MG63 (cell line): ENCODE measurements around the gene BLM. TPM values are rescaled to one million over a fixed set of nuclear protein-coding genes. Genes with fewer than 3 reads are reported as not detected.
A peak's percentile ranks its signal among the peaks of the same experiment; 100 is the strongest.
"Not testable (repeated sequence)": the region's sequence is repeated elsewhere in the genome, so short reads cannot be mapped to it uniquely, and the experiment has no call there.

Source experiments
- DNase-seq: peaks from one replicate; pipeline ENCODE4 v3.0.0-alpha.2; 2020
- H3K27me3 ChIP-seq: fragments of 250-450 bp; sonication (Bioruptor Pico); 2 replicates; pipeline ENCODE4 v1.5.1; 2020; ENCODE audit warnings: mild to moderate bottlenecking, moderate library complexity
- H3K36me3 ChIP-seq: fragments of 250-450 bp; sonication (Bioruptor Pico); 2 replicates; pipeline ENCODE4 v1.5.1; 2020; ENCODE audit warnings: mild to moderate bottlenecking, moderate library complexity
- H3K4me3 ChIP-seq: fragments of 250-450 bp; sonication (Bioruptor Pico); 2 replicates; pipeline ENCODE4 v1.5.1; 2020; ENCODE audit warnings: mild to moderate bottlenecking, moderate library complexity
- H3K9me3 ChIP-seq: fragments of 250-450 bp; sonication (Bioruptor Pico); 2 replicates; pipeline ENCODE4 v1.5.1; 2020; ENCODE audit warnings: mild to moderate bottlenecking, moderate library complexity
- total RNA-seq: library from RNA; depleted of rRNA; stranded (reverse); fragments of >200 nt; shearing (Covaris generic); gene quantifications from 2 replicates; pipeline ENCODE4 v1.2.3, GENCODE V29; 2014; ENCODE audit warnings: low replicate concordance; rRNA removed

BLM gene
- 11.3 and 26.4 TPM in 2 replicates for total RNA-seq

- no peaks in the 10 kb centered on the region for H3K27me3 ChIP-seq
- H3K36me3 ChIP-seq: peaks cover 3% of the 10 kb centered on the region; the same call in 1 of the 2 replicates
- H3K4me3 ChIP-seq: peak within 1 kb of the TSS; percentile 83
- peak; percentile 97 for DNase-seq
- H3K9me3 ChIP-seq: peaks cover 5% of the 10 kb centered on the region
Measured at GRCh38 chr15:90716976-90717821, at the start of gene BLM. TSS of gene BLM (plus strand) at chr15:90717346. CDS start at chr15:90747393, 30,047 bp downstream.

GRCh38 chr15:90667755-90668345, 49.3 kb upstream of the BLM start:
- H3K36me3 ChIP-seq, DNase-seq, H3K4me3 ChIP-seq: not testable (repeated sequence)

GRCh38 chr15:90670631-90671030, 46.5 kb upstream of the BLM start:
- not testable (repeated sequence) for DNase-seq, H3K9me3 ChIP-seq, H3K4me3 ChIP-seq, H3K36me3 ChIP-seq, H3K27me3 ChIP-seq

More at GRCh38 chr15:90667755-90668345, 49.3 kb upstream of the BLM start:
- not testable (repeated sequence) for H3K9me3 ChIP-seq, H3K27me3 ChIP-seq

GRCh38 chr15:90671216-90671615, 45.9 kb upstream of the BLM start:
- H3K9me3 ChIP-seq: peaks cover 1% of the 10 kb centered on the region; the same call in 1 of the 2 replicates
- no peaks in the 10 kb centered on the region for H3K36me3 ChIP-seq
- no peak for DNase-seq
- no peaks in the 10 kb centered on the region for H3K27me3 ChIP-seq
- no peak overlapping the region for H3K4me3 ChIP-seq

GRCh38 chr15:90673357-90673756, 43.8 kb upstream of the BLM start:
- H3K36me3 ChIP-seq, H3K4me3 ChIP-seq, H3K27me3 ChIP-seq, DNase-seq: not testable (repeated sequence)
- peaks cover 11% of the 10 kb centered on the region for H3K9me3 ChIP-seq

GRCh38 chr15:90674476-90674875, 42.7 kb upstream of the BLM start:
- Histone ChIP-seq H3K36me3 (no peaks in the 10 kb centered on the region), H3K9me3 (peaks cover 11% of the 10 kb centered on the region), H3K4me3 (no peak overlapping the region), H3K27me3 (no peaks in the 10 kb centered on the region)
- no peak for DNase-seq

- Histone ChIP-seq H3K27me3 (no peaks in the 10 kb centered on the region), H3K4me3 (no peak overlapping the region), H3K36me3 (no peaks in the 10 kb centered on the region), H3K9me3 (peaks cover 11% of the 10 kb centered on the region)
- DNase-seq: no peak
Measured at GRCh38 chr15:90675464-90675863, 41.7 kb upstream of the BLM start.

GRCh38 chr15:90677807-90678790, 39.0 kb upstream of the BLM start:
- peaks cover 5% of the 10 kb centered on the region; the same call in 1 of the 2 replicates for H3K36me3 ChIP-seq
- no peaks in the 10 kb centered on the region for H3K27me3 ChIP-seq
- H3K9me3 ChIP-seq: peaks cover 11% of the 10 kb centered on the region
- H3K4me3 ChIP-seq: no peak overlapping the region
- no peak for DNase-seq

- Histone ChIP-seq H3K9me3 (peaks cover 11% of the 10 kb centered on the region), H3K27me3 (no peaks in the 10 kb centered on the region), H3K4me3 (no peak overlapping the region), H3K36me3 (peaks cover 5% of the 10 kb centered on the region; the same call in 1 of the 2 replicates)
- DNase-seq: no peak
Measured at GRCh38 chr15:90679959-90680358, 37.2 kb upstream of the BLM start.

- H3K36me3 ChIP-seq: peaks cover 5% of the 10 kb centered on the region; the same call in 1 of the 2 replicates
- H3K4me3 ChIP-seq: no peak overlapping the region
- H3K27me3 ChIP-seq: no peaks in the 10 kb centered on the region
- DNase-seq: peak; percentile 80
- peaks cover 11% of the 10 kb centered on the region for H3K9me3 ChIP-seq
Measured at GRCh38 chr15:90680371-90680935, 36.7 kb upstream of the BLM start.

GRCh38 chr15:90681056-90681455, 36.1 kb upstream of the BLM start:
- Histone ChIP-seq H3K36me3 (peaks cover 5% of the 10 kb centered on the region; the same call in 1 of the 2 replicates), H3K4me3 (no peak overlapping the region), H3K27me3 (no peaks in the 10 kb centered on the region), H3K9me3 (peaks cover 11% of the 10 kb centered on the region)
- DNase-seq: no peak

GRCh38 chr15:90681480-90681879, 35.7 kb upstream of the BLM start:
- H3K9me3 ChIP-seq: peaks cover 7% of the 10 kb centered on the region
- H3K27me3 ChIP-seq: no peaks in the 10 kb centered on the region
- no peak overlapping the region for H3K4me3 ChIP-seq
- peaks cover 5% of the 10 kb centered on the region; the same call in 1 of the 2 replicates for H3K36me3 ChIP-seq
- DNase-seq: peak; percentile 87

- Histone ChIP-seq H3K9me3 (peaks cover 3% of the 10 kb centered on the region; the same call in 1 of the 2 replicates), H3K27me3 (no peaks in the 10 kb centered on the region), H3K4me3 (no peak overlapping the region), H3K36me3 (peaks cover 5% of the 10 kb centered on the region; the same call in 1 of the 2 replicates)
- DNase-seq: no peak
Measured at GRCh38 chr15:90683371-90683770, 33.8 kb upstream of the BLM start.

- Histone ChIP-seq H3K9me3 (peaks cover 4% of the 10 kb centered on the region; the same call in 1 of the 2 replicates), H3K36me3 (peaks cover 5% of the 10 kb centered on the region; the same call in 1 of the 2 replicates), H3K4me3 (no peak overlapping the region), H3K27me3 (no peaks in the 10 kb centered on the region)
- DNase-seq: no peak
Measured at GRCh38 chr15:90683876-90684275, 33.3 kb upstream of the BLM start.

GRCh38 chr15:90684281-90684680, 32.9 kb upstream of the BLM start:
- Histone ChIP-seq H3K4me3 (no peak overlapping the region), H3K36me3 (peaks cover 5% of the 10 kb centered on the region; the same call in 1 of the 2 replicates), H3K27me3 (no peaks in the 10 kb centered on the region), H3K9me3 (peaks cover 4% of the 10 kb centered on the region; the same call in 1 of the 2 replicates)
- DNase-seq: no peak
